NCI-H1417 treated with DMSO at 0.1 percent for 48 hours (cell line): ENCODE results near the gene SPECC1.
"Not testable (repeated sequence)": the region's sequence is repeated elsewhere in the genome, so short reads cannot be mapped to it uniquely, and the experiment has no call there.

Source experiments
- DNase-seq: peaks from one replicate; lab custom pipeline; 2025; lab: John Stamatoyannopoulos, UW

SPECC1 gene

GRCh38 chr17:20207262-20207985 lies 198.3 kb downstream of the SPECC1 start:
- no peak for DNase-seq

GRCh38 chr17:20208717-20209116 lies 199.6 kb downstream of the SPECC1 start:
- DNase-seq, result no peak

- DNase-seq, result no peak
These were observed 201.0 kb downstream of the SPECC1 start for GRCh38 chr17:20210180-20210579.

- DNase-seq, result no peak
These were observed 201.5 kb downstream of the SPECC1 start for GRCh38 chr17:20210614-20211013.

DNA sequence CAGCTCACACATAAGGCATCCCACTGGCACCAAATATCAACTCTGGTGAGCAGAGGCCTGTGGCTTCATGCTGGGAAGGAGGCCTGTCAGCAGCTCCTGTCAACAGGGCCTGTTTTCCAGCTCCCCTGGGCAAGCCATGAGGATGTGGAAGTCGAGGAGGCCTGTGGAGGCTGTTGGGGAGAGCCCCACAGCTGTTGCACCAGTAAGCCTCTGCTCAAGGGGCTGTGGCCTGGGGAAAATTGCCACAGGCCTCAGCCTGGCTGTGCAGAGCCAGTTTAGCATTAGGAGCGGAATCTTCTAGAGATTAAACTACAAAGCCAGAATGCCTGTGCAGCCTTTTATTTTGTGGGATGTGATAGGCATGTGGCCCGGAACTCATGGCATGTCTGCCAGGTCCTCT lies 202.1 kb downstream of the SPECC1 start:
- no peak for DNase-seq

- no peak for DNase-seq
These were observed 204.3 kb downstream of the SPECC1 start for GRCh38 chr17:20213449-20213848.

GRCh38 chr17:20214794-20215193 lies 205.6 kb downstream of the SPECC1 start:
- DNase-seq, result no peak

DNA sequence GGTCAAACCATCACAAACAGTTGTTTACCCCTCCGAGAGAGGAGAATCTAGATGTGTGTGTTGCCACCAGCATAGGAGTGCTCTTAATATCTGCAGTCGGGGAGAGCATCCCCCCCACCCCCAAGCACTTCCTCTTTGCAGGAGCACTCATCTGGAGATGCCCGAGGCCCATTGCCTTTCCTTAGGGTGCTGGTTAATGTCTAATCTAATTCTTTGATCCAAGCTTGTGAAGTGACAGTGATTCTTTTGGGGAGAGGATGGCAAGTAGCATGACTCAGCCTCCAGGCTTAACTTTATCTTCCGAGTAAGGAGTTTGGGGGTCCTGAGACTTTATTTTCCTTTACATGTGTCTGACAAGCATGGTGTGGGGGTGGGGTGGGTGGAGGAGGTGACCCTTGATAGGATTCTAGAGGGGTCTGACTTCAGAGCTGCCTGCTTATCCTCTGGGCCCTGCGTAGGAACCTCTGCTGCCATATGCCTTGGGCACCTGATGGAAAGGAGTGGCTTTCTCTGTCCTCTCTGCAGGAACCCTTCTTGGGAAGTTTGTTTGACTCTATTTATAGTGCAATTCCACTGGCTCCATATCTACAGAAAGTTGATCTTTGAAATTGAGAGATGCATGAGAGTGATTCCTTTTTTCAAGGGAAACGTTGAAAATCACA lies 207.1 kb downstream of the SPECC1 start:
- no peak for DNase-seq

DNA sequence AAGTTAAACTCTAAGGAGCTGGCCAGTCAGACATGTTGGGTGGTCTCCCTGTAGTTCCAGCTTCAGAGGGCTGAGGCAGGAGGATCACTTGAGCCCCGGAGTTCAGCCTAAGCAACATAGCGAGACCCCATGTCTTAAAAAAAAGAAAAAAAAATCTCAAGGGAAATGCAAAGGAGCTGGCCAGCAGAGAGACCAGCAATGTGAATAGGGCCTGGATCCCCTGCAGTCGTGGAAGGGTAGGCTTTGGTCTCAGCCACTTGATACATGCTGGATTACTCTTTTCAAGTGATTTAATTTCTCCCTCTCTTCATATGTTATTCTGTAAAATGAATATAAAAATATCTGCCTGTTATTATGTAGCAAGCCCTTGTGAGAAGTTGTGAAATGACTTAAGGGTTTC lies 207.7 kb downstream of the SPECC1 start:
- no peak for DNase-seq

- DNase-seq, result no peak
These were observed 208.5 kb downstream of the SPECC1 start for GRCh38 chr17:20217677-20218076.

GRCh38 chr17:20218272-20218671 lies 209.1 kb downstream of the SPECC1 start:
- DNase-seq, result no peak

DNA sequence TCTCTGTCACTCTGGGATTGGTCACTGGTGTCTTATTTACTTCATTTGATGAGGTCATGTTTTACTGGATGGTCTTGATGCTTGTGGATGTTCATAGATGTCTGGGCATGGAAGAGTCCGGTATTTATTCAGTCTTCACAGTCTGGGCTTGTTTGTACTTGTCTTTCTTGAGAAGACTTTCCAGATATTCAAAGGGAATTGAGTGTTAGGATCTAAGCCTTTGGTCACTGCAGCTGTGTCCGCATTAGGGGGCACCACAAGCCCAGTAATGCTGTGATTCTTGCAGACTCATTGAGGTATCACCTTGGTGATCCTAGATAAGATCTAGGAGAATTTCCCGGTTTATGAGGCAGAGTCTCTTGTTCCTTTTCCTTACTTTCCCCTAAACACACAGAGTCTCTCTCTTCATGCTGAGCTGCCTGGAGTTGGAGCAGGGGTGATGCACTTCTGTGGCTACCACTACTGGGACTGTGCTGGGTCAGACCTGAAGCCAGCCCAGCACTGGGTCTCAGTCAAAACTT lies 214.7 kb downstream of the SPECC1 start:
- no peak for DNase-seq

GRCh38 chr17:20224379-20224778 lies 215.2 kb downstream of the SPECC1 start:
- DNase-seq, result no peak

GRCh38 chr17:20225162-20226115 lies 216.3 kb downstream of the SPECC1 start:
- DNase-seq, result no peak

DNA sequence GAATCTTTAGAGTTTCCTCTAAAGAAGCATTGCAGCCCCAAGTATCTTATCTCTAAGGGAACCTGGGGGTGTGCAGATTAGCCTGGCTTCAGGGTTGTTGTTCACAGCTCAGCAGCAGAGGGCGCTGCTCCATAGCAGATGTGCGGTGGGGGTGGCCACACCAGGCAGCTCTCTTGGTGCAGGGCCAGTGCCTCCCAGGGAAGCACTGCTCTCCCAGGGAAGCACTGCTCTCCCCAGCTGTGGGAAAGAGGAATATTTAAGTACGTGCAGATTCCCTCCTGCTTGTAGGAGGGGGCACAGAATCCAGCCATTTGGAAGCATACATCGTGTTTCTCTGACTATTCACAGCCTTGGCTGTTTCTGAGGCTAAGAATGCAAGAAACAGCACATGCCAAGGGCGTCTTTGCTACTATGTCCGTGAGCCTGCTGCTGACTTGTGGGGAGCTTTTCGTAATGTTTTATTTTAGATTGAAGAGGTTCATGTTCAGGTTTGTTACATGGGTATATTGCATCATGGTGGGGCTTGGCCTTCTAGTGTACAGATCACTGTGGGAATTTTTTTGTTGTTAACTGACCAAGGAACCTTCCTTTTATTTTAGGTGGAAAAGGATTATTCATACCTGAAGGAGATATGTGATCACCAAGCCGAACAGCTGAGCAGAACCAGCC lies 217.8 kb downstream of the SPECC1 start:
- DNase-seq, result no peak

DNA sequence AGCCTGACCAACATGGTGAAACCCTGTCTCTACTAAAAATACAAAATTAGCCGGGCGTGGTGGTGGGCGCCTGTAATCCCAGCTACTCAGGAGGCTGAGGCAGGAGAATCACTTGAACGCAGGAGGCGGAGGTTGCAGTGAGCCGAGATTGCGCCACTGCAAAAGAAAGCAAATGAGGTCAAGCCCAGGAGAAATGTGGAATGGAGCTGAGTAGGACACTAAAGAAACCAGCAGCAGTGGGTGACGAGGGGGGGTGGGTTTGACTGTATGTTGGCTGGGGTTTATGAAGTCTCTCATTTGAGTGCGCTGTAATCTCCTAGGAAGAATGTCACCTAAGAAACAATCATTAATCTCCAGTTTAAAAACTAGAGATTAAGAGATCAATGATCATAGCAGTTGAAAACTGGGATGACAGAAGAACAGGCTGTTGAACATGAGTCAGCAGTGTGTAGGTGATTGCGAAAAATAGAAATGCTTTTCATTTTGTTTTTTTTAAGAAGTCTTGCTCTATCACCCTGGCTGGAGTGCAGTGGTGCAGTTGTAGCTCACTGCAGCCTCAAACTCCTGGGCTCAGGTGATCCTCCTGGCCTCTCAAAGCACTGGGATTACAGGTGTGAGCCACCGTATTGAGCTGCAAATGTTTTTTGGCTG lies 218.7 kb downstream of the SPECC1 start:
- DNase-seq, result not testable (repeated sequence)

DNA sequence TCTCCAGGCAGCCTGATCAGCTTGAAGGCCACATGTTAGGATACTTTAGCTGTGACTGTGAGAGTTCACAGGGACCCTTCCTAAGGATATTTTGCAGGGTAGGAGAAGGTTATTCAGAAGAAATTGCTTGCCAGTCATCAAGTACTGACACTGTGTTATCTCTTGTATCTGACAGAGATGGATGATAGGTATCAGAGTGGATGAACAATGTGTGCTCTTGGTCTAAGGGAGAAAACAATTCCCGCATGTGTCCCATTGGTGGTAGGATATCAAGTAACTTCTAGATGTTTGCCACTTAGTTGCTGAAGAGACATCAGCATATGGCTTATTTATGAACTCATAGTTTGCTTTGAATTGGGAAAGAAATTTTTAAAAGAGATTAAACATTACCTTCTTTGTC lies 219.3 kb downstream of the SPECC1 start:
- DNase-seq, result no peak

GRCh38 chr17:20228860-20229259 lies 219.7 kb downstream of the SPECC1 start:
- DNase-seq, result no peak

DNA sequence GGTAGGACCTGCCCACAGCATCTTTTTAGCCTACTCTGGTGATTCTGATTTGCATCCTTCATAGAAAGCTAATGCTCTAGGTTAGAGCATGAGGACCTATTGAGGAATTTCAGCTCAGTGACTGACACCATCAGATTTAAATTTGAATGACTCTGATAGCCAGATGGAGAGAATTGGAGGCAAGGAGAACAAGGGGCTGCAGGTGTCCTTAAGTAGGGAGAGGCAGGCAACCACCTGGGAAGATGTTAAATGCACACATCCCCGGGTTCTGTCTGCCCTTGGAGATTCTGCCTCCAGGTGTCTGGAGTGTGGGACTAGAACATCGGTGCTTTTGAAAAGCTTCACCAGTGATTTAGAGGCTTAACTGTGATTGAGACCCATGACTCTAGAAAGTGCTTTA lies 221.8 kb downstream of the SPECC1 start:
- DNase-seq, result no peak

GRCh38 chr17:20232611-20233010 lies 223.5 kb downstream of the SPECC1 start:
- DNase-seq, result no peak

GRCh38 chr17:20234276-20234675 lies 225.1 kb downstream of the SPECC1 start:
- no peak for DNase-seq
